ENCODE measurements around the gene PFKFB2. TPM values are rescaled to one million over a fixed set of nuclear protein-coding genes. Genes with fewer than 3 reads are reported as not detected.
A peak's percentile ranks its signal among the peaks of the same experiment; 100 is the strongest.

The PFKFB2 gene
- total and polyA plus RNA-seq, 2 experiments from 2014 or later = 9.5 to 19.2 TPM

- TF ChIP-seq, protein P1, sequence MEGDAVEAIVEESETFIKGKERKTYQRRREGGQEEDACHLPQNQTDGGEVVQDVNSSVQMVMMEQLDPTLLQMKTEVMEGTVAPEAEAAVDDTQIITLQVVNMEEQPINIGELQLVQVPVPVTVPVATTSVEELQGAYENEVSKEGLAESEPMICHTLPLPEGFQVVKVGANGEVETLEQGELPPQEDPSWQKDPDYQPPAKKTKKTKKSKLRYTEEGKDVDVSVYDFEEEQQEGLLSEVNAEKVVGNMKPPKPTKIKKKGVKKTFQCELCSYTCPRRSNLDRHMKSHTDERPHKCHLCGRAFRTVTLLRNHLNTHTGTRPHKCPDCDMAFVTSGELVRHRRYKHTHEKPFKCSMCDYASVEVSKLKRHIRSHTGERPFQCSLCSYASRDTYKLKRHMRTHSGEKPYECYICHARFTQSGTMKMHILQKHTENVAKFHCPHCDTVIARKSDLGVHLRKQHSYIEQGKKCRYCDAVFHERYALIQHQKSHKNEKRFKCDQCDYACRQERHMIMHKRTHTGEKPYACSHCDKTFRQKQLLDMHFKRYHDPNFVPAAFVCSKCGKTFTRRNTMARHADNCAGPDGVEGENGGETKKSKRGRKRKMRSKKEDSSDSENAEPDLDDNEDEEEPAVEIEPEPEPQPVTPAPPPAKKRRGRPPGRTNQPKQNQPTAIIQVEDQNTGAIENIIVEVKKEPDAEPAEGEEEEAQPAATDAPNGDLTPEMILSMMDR (IDR thresholded peaks at IDR 0.05; ENCODE audit: poor library complexity) = no peak
- TF ChIP-seq EZH2phosphoT487 (IDR thresholded peaks at IDR 0.05; ENCODE audit: low read depth, severe bottlenecking, unreplicated experiment) = no peak
- TF ChIP-seq EZH2 (IDR thresholded peaks at IDR 0.05; ENCODE audit: borderline replicate concordance) = no peak
- Histone ChIP-seq H3K27ac (peak overlapping the region; percentile 100), H3K4me3 (peak overlapping the region; percentile 25), H4K20me1 (ENCODE audit: insufficient read depth, poor library complexity, severe bottlenecking) (no peaks in the 10 kb centered on the region), H3K4me2 (peak overlapping the region; percentile 77), H3K27me3 (no peaks in the 10 kb centered on the region), H3K36me3 (replicated peaks; ENCODE audit: insufficient read depth, low read depth) (no peaks in the 10 kb centered on the region), H2AFZ (no peak overlapping the region), H3K9me2 (replicated peaks; ENCODE audit: insufficient read depth) (no peaks in the 10 kb centered on the region), H3K9me3 (ENCODE audit: low read depth) (no peaks in the 10 kb centered on the region), H3K4me1 (ENCODE audit: insufficient read depth) (peaks cover 45% of the 10 kb centered on the region), H3K79me2 (peaks cover 22% of the 10 kb centered on the region)
- DNase-seq (ENCODE audit: low spot score) = no peak
- WGBS (ENCODE audit: low lambda C conversion rate, missing lambda C conversion rate) = 36% methylated on average over 5 of the region's 5 CpGs
These were observed 22.5 kb upstream of the PFKFB2 start for GRCh38 chr1:207030522-207031009.

- H4K20me1 ChIP-seq (ENCODE audit: insufficient read depth, poor library complexity, severe bottlenecking) = no peaks in the 10 kb centered on the region
- no peaks in the 10 kb centered on the region for H3K27me3 ChIP-seq
- no peak for DNase-seq (ENCODE audit: low spot score)
- H3K36me3 ChIP-seq (replicated peaks; ENCODE audit: insufficient read depth, low read depth) = no peaks in the 10 kb centered on the region
- no peaks in the 10 kb centered on the region for H3K9me3 ChIP-seq (ENCODE audit: low read depth)
- H3K4me1 ChIP-seq (ENCODE audit: insufficient read depth) = peaks cover 41% of the 10 kb centered on the region
- H2AFZ ChIP-seq = no peak overlapping the region
- peak overlapping the region; percentile 100 for H3K27ac ChIP-seq
- WGBS (ENCODE audit: low lambda C conversion rate, missing lambda C conversion rate) = 67% methylated on average over 1 of the region's 1 CpG
- TF ChIP-seq, protein P1 (IDR thresholded peaks at IDR 0.05; ENCODE audit: poor library complexity) = no peak
- TF ChIP-seq EZH2 (IDR thresholded peaks at IDR 0.05; ENCODE audit: borderline replicate concordance) (no peak), EZH2phosphoT487 (IDR thresholded peaks at IDR 0.05; ENCODE audit: low read depth, severe bottlenecking, unreplicated experiment) (no peak)
- peak overlapping the region; percentile 77 for H3K4me2 ChIP-seq
- H3K4me3 ChIP-seq = peak overlapping the region; percentile 25
- no peaks in the 10 kb centered on the region for H3K9me2 ChIP-seq (replicated peaks; ENCODE audit: insufficient read depth)
- peaks cover 22% of the 10 kb centered on the region for H3K79me2 ChIP-seq
These were observed 22.1 kb upstream of the PFKFB2 start for GRCh38 chr1:207031016-207031415.

GRCh38 chr1:207031632-207032264 is 21.3 kb upstream of the PFKFB2 start:
- Histone ChIP-seq H3K4me1 (ENCODE audit: insufficient read depth) (peaks cover 33% of the 10 kb centered on the region), H3K27ac (peak overlapping the region; percentile 100), H3K36me3 (replicated peaks; ENCODE audit: insufficient read depth, low read depth) (no peaks in the 10 kb centered on the region), H3K79me2 (peaks cover 22% of the 10 kb centered on the region), H2AFZ (no peak overlapping the region), H3K4me2 (peak overlapping the region; percentile 77), H3K4me3 (peak overlapping the region; percentile 25), H3K9me2 (replicated peaks; ENCODE audit: insufficient read depth) (no peaks in the 10 kb centered on the region), H4K20me1 (ENCODE audit: insufficient read depth, poor library complexity, severe bottlenecking) (no peaks in the 10 kb centered on the region), H3K9me3 (ENCODE audit: low read depth) (no peaks in the 10 kb centered on the region), H3K27me3 (no peaks in the 10 kb centered on the region)
- DNase-seq (ENCODE audit: low spot score) = no peak
- WGBS (ENCODE audit: low lambda C conversion rate, missing lambda C conversion rate) = 54% methylated on average over 7 of the region's 7 CpGs
- TF ChIP-seq, protein P1 (IDR thresholded peaks at IDR 0.05; ENCODE audit: poor library complexity) = no peak
- no peak for TF ChIP-seq EZH2phosphoT487 (IDR thresholded peaks at IDR 0.05; ENCODE audit: low read depth, severe bottlenecking, unreplicated experiment)
- no peak for TF ChIP-seq EZH2 (IDR thresholded peaks at IDR 0.05; ENCODE audit: borderline replicate concordance)

Measured in hepatocyte (in vitro differentiated cells).